Activated naive CD4-positive, alpha-beta T cell treated with anti-CD3 and anti-CD28 coated beads, Interleukin-2, amount 50 U/mL, for 24 hours (primary cell): ENCODE data around the gene UGT8.
"Not testable (repeated sequence)": the region's sequence is repeated elsewhere in the genome, so short reads cannot be mapped to it uniquely, and the experiment has no call there.

Source experiments
- H3K27ac Mint-ChIP-seq: one replicate; pipeline ENCODE4 v1.8.0; 2021; ENCODE audit warnings: mild to moderate bottlenecking, mixed read lengths
- H3K27me3 Mint-ChIP-seq: one replicate; pipeline ENCODE4 v1.8.0; 2021; ENCODE audit warnings: mixed read lengths
- H3K36me3 Mint-ChIP-seq: one replicate; pipeline ENCODE4 v1.8.0; 2021; ENCODE audit warnings: mixed read lengths
- H3K4me1 Mint-ChIP-seq: one replicate; pipeline ENCODE4 v1.8.0; 2021; ENCODE audit warnings: mixed read lengths
- H3K4me3 Mint-ChIP-seq: one replicate; pipeline ENCODE4 v1.8.0; 2021; ENCODE audit warnings: mild to moderate bottlenecking, mixed read lengths
- H3K9me3 Mint-ChIP-seq: one replicate; pipeline ENCODE4 v1.8.0; 2021; ENCODE audit warnings: mixed read lengths

Gene UGT8

GRCh38 chr4:114598191-114599121 is at the start of gene UGT8:
TSS of gene UGT8 (plus strand) at chr4:114598807. CDS start at chr4:114622881, 24,074 bp downstream.
- Mint-ChIP-seq H3K27me3 (peaks cover 30% of the 10 kb centered on the region), H3K36me3 (no peaks in the 10 kb centered on the region), H3K27ac (no peak within 1 kb of the TSS), H3K4me1 (peaks cover 7% of the 10 kb centered on the region), H3K9me3 (no peaks in the 10 kb centered on the region), H3K4me3 (peak within 1 kb of the TSS; percentile 79)

- H3K4me1 Mint-ChIP-seq = no peaks in the 10 kb centered on the region
- no peaks in the 10 kb centered on the region for H3K9me3 Mint-ChIP-seq
- no peak overlapping the region for H3K4me3 Mint-ChIP-seq
- peaks cover 3% of the 10 kb centered on the region for H3K27me3 Mint-ChIP-seq
- no peak overlapping the region for H3K27ac Mint-ChIP-seq
- no peaks in the 10 kb centered on the region for H3K36me3 Mint-ChIP-seq
Measured at GRCh38 chr4:114549638-114550037, 49.0 kb upstream of the UGT8 start.

- Mint-ChIP-seq H3K36me3 (no peaks in the 10 kb centered on the region), H3K27ac (no peak overlapping the region), H3K9me3 (peaks cover 5% of the 10 kb centered on the region), H3K4me1 (no peaks in the 10 kb centered on the region), H3K27me3 (no peaks in the 10 kb centered on the region), H3K4me3 (no peak overlapping the region)
Measured at GRCh38 chr4:114558446-114559020, 40.1 kb upstream of the UGT8 start.

GRCh38 chr4:114561590-114561989 is 37.0 kb upstream of the UGT8 start:
- Mint-ChIP-seq H3K27me3 (no peaks in the 10 kb centered on the region), H3K27ac (no peak overlapping the region), H3K9me3 (peaks cover 5% of the 10 kb centered on the region), H3K36me3 (no peaks in the 10 kb centered on the region), H3K4me3 (no peak overlapping the region), H3K4me1 (no peaks in the 10 kb centered on the region)

- no peaks in the 10 kb centered on the region for H3K36me3 Mint-ChIP-seq
- no peaks in the 10 kb centered on the region for H3K4me1 Mint-ChIP-seq
- no peaks in the 10 kb centered on the region for H3K27me3 Mint-ChIP-seq
- no peak overlapping the region for H3K27ac Mint-ChIP-seq
- no peak overlapping the region for H3K4me3 Mint-ChIP-seq
- H3K9me3 Mint-ChIP-seq = peaks cover 5% of the 10 kb centered on the region
Measured at GRCh38 chr4:114562176-114562904, 36.3 kb upstream of the UGT8 start.

- Mint-ChIP-seq H3K4me1 (no peaks in the 10 kb centered on the region), H3K36me3 (no peaks in the 10 kb centered on the region), H3K4me3 (no peak overlapping the region), H3K27ac (no peak overlapping the region), H3K27me3 (no peaks in the 10 kb centered on the region), H3K9me3 (peaks cover 5% of the 10 kb centered on the region)
Measured at GRCh38 chr4:114563536-114564315, 34.9 kb upstream of the UGT8 start.

- no peak overlapping the region for H3K27ac Mint-ChIP-seq
- H3K4me3 Mint-ChIP-seq = no peak overlapping the region
- H3K4me1 Mint-ChIP-seq = no peaks in the 10 kb centered on the region
- peaks cover 2% of the 10 kb centered on the region for H3K27me3 Mint-ChIP-seq
- H3K36me3 Mint-ChIP-seq = no peaks in the 10 kb centered on the region
- peaks cover 22% of the 10 kb centered on the region for H3K9me3 Mint-ChIP-seq
Measured at GRCh38 chr4:114577386-114577785, 21.2 kb upstream of the UGT8 start.

- peaks cover 17% of the 10 kb centered on the region for H3K9me3 Mint-ChIP-seq
- no peak overlapping the region for H3K27ac Mint-ChIP-seq
- peaks cover 2% of the 10 kb centered on the region for H3K27me3 Mint-ChIP-seq
- H3K36me3 Mint-ChIP-seq = no peaks in the 10 kb centered on the region
- H3K4me1 Mint-ChIP-seq = no peaks in the 10 kb centered on the region
- no peak overlapping the region for H3K4me3 Mint-ChIP-seq
Measured at GRCh38 chr4:114582621-114583020, 16.0 kb upstream of the UGT8 start.

- Mint-ChIP-seq H3K27me3 (no peaks in the 10 kb centered on the region), H3K36me3 (no peaks in the 10 kb centered on the region), H3K4me1 (no peaks in the 10 kb centered on the region), H3K4me3 (no peak overlapping the region), H3K27ac (no peak overlapping the region), H3K9me3 (no peaks in the 10 kb centered on the region)
Measured at GRCh38 chr4:114588305-114588704, 10.3 kb upstream of the UGT8 start.

GRCh38 chr4:114590360-114590759 is 8.2 kb upstream of the UGT8 start:
- H3K36me3 Mint-ChIP-seq = not testable (repeated sequence)

GRCh38 chr4:114593526-114593925 is 5.1 kb upstream of the UGT8 start:
- no peaks in the 10 kb centered on the region for H3K4me1 Mint-ChIP-seq
- H3K27me3 Mint-ChIP-seq = peaks cover 11% of the 10 kb centered on the region
- no peaks in the 10 kb centered on the region for H3K9me3 Mint-ChIP-seq
- no peak overlapping the region for H3K4me3 Mint-ChIP-seq
- no peak overlapping the region for H3K27ac Mint-ChIP-seq
- no peaks in the 10 kb centered on the region for H3K36me3 Mint-ChIP-seq

More at GRCh38 chr4:114590360-114590759, 8.2 kb upstream of the UGT8 start:
- H3K4me1 Mint-ChIP-seq, H3K9me3 Mint-ChIP-seq, H3K27me3 Mint-ChIP-seq, H3K27ac Mint-ChIP-seq, H3K4me3 Mint-ChIP-seq: not testable (repeated sequence)

GRCh38 chr4:114595207-114595606 is 3.4 kb upstream of the UGT8 start:
- Mint-ChIP-seq H3K27me3 (peaks cover 23% of the 10 kb centered on the region), H3K4me3 (no peak overlapping the region), H3K36me3 (no peaks in the 10 kb centered on the region), H3K9me3 (no peaks in the 10 kb centered on the region), H3K4me1 (peaks cover 7% of the 10 kb centered on the region), H3K27ac (no peak overlapping the region)

- Mint-ChIP-seq H3K4me1 (peaks cover 7% of the 10 kb centered on the region), H3K27ac (no peak overlapping the region), H3K9me3 (no peaks in the 10 kb centered on the region), H3K4me3 (no peak overlapping the region), H3K36me3 (no peaks in the 10 kb centered on the region), H3K27me3 (peaks cover 30% of the 10 kb centered on the region)
Measured at GRCh38 chr4:114595921-114596320, 2.7 kb upstream of the UGT8 start.

- Mint-ChIP-seq H3K27me3 (peaks cover 30% of the 10 kb centered on the region), H3K27ac (no peak overlapping the region), H3K36me3 (no peaks in the 10 kb centered on the region), H3K4me3 (peak overlapping the region; percentile 79), H3K9me3 (no peaks in the 10 kb centered on the region), H3K4me1 (peaks cover 7% of the 10 kb centered on the region)
Measured at GRCh38 chr4:114597410-114598115, 1.0 kb upstream of the UGT8 start.
